GM19455 (cell line): ENCODE measurements around the gene TEX2.
A peak's percentile ranks its signal among the peaks of the same experiment; 100 is the strongest.

ENCODE experiments used
- ATAC-seq: cut with Tn5 transposase; IDR thresholded peaks from one replicate; pipeline ENCODE4 v1.9.1; 2021; ENCODE audit not compliant: unreplicated experiment

TEX2 gene

DNA sequence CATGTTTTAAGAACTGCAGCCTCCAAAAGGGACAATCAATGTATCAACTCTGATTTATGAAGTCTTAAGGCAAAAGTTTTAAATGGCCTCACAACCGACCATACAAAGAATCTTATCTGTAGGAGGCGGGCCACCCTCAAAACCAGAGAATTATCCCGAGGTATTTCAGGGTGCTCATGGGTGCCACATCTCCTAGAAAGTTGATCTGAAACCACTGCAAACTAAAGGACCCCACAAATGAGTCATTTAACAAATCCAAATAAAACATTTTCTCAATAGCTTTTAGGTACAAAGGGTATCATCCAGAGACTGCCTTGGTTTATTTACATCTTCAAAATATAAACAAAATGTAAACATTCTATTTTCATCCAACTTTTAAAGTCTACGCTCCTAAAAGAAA is 139.9 kb downstream of the TEX2 start:
- ATAC-seq: no peak

DNA sequence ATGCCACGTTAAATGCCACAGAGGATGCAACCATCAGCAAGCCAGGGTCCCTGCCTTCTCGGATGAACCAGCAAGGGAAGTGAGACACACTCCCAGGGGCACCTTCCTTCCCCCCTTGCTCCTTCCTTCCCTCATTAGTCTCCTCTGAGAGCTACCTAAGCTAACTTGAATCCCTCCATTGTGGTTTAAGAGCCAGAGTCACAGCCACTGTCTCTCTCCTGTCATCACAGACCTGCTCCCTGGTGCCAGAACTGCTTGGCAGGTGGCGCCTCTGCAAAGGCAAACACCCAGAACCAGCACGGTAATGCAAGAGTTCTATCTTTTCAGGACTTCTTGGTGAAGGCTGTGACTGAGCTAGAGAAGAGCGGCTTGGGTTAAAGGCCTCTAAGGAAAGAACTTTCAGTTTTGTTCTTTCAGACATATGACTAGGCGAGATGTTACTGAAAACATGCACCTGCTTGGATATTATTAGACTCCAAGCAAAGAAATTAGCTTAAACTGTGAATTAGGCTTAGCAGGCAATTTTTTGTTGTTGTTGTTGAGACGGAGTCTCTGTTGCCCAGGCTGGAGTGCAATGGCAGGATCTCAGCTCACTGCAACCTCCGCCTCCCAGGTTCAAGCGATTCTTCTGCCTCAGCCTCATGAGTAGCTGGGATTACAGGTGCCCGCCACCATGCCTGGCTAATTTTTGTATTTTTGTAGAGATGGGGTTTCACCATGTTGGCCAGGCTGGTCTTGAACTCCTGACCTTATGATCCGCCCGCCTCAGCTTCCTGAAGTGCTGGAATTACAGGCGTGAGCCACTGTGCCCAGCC is 141.9 kb downstream of the TEX2 start:
- ATAC-seq: peak; percentile 85

DNA sequence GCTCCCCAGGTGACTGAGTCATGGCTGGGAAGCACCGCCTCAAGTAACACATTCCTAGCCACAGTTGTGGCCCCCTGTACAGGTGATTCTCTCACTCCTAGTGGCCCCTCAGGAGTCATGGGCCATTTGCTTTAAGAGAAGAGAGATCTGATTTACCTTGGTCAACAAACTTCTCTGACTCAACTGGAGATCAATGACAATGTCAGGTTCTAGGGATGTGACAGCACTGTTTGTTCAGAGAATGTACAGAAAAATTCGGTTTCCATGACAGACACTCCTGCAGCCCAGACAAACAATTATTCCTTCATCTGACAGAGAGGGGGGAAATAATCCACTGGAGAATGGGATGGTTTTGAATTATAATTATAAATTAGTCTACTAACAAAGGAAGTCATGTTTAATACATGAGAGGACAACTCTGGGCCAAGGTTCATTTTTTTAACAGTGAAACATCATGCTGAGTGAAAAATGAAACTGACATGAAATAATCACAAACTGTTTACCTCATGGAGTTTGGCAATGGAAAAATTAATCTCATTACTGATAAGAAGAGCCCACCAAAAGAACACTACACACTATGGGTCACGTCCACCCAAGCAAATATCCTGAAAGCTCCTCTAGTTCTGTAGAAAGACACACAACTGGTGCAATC is 142.8 kb downstream of the TEX2 start:
- no peak for ATAC-seq

DNA sequence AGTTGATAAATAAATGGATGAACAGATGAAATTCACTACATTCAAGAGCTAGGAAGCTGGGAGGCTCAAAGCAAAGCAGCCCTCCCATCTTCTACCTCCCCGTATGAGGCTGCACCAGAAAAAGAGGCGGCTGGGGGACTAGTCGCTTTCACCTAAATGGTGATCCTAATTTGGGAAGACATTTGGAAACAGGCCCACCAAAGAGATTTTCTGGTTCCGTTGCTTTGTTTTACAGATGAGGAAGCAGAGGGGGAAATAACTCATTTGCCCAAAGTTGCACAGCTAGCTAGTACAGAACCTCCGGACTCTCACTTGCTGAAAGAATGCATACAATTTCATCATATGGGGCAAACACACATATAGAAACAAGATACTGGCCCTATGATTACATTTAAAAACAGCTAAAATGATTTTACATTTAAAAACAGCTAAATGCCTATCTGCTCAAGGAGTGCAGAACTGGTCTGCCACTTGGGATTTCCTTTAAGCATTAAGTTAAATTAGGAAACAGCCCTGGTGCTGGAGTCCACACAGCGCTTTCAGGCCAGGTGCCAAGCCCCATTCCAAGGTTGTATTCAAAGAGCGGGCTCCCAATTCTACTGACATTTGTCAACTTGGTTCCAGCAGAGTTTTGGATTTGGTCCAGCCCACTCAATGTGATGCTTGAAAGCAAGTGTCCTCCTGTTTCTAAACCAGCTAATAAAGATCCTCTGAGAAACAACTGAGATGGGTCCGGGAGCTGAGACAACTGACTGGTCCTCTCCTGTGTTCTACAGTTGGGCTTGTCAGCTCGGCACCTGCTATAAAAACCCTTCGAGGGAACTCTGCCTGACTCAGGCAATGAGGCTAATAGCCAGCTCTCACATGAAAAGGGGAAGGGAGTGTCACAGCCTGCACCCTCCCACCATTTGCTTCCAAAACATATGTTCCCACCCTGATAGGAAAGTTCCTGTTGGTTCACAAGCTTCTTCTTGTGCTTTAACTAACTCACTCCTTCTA is 144.8 kb downstream of the TEX2 start:
- ATAC-seq: no peak

DNA sequence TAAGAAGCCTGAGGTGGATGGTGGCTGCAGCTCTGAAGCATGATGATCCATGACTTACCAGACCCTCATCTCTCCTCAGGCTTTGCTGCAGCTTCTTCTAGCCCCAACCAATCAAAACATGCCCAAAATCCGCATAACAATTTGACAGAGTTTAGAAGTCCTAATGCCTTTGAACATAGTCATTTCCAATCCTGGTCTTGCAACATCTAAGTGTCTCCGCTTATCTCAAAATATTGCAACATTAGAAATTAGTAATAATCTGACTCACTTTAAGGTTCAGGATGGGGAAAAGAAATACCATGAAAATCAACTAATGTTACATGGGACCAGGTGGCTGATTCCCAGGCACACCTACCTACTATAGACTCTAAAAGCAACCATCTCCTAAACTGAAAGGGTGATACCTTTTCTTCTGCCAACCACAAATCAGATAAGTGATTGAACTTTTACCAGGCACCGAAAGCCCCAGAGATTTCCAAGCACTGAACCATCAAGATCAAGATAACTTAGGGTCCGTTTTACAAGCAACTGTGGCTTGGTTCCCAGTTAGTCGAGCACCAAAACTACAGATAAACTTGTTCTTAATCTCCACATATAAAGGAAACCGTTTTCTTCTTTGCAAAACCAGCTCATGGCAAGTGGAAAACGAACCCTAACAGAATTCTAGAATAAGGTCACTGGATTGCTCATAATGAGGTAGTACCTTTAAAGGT is 147.1 kb downstream of the TEX2 start:
- ATAC-seq: no peak

DNA sequence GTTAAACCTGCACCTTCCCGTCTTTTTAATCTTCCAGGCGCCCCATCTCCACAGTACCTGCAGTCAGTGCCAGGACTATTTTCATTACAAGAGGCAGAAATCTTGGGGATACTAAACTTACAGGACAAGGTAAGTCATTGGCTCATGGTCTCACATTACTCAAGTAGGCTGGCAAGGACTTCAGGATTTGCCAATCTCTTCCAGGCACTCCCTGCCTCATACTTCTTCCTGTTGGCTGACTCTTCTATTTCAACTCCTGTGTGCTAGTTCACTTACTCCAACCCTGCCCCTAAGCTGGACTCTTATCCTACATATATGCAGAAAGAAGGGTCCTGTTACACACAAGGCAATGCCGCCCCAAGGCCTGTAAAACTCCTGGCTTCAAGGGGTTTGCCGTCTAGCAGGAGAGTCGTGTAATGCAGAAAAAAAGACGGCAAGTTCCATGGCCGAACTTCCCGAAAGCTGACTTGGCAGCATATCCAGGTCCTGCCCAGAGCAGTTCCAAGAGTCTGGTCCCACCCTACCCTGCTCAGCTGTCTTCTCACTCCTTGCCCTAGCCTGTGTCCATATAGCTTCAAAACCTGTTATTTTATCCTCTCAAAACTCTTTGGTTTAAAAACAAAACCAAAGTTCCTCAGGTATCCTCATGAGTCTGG is 147.9 kb downstream of the TEX2 start:
- ATAC-seq: no peak

DNA sequence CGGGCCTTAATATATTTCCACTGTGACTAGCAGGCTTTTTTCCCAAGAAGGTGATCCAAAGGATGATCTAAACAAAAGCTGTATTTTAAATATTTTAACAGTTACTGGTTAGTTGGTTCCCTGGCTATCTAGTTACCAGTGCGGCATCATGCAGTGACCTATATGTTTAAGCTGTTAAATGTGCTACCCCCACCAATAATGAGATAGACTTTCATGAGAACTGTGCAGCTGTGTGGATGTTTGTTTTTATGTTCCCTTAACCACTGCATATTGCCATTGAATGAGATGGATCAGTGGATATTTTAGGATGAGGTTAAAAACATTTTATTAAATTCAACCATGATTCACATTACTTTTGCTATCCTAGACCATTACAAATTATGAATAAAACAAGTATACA is 150.1 kb downstream of the TEX2 start:
- no peak for ATAC-seq

DNA sequence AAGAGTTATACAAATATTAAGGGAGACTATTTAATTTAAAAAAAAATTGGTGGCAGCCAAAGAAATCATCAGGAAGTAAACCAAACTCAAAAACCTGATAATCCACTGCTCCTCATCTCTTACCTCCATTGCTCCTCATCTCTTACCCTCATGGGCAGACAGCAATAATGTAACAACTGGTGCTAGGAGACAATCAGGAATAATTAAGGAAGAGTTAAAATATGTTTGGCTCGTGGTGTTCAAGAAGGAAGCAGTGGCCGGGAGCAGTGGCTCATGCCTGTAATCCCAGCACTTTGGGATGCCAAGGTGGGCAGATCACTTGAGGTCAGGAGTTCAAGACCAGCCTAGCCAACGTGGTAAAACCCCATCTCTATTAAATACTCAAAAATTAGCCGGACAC is 151.2 kb downstream of the TEX2 start:
- no peak for ATAC-seq

DNA sequence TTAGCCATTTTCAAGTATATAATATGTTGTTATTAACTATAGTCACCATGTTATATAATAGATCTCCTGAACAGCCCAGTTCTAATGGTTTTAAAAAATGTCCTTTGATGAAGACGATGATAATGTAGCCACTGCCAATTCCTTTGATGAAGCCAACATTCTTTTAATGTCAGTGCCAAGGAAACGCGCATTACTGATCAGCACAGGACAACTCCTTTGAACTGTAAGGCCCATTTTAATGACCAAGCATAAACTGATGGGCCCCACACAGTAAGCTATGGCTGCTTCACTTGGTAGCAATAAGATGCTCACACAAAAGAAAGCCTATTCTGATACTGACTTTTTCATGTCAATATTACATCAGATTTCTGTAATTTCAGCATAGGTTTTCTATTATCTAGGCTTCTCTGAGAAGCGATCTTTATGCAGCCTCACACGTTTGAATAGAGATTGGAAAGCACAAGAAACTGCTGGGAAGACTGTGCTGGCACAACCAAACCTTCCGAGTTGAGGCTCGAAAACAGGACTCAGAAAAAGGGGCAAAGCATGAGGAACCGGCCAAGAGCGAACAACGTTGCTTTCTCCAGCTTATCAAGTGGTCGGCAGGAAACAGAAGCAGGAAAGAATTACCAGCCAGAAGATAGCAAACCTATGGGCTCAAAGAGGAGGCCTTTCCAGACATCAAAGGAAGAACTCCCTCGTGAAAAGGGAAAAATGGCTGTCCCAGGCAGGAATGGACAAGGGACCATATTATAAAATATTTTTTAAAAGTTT is 152.5 kb downstream of the TEX2 start:
- ATAC-seq: no peak

DNA sequence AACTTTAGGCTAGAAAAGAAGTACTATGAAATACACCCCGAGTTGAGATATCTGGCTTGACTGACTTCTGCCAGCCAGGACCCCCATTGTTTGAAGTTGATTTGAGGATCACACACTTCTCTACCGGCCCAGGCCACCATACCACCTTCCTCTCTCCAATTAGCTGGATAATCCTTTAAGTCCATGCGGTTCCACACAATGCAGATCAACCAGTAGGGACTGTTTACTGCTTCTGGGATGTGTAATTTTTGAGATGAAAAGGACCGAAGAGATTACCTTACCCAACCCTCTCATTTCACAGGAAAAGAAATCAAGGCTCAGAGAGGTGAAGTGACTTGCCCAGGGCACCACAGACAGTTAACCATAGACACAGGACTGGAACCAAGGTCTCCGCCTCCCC is 153.7 kb downstream of the TEX2 start:
- ATAC-seq: no peak

DNA sequence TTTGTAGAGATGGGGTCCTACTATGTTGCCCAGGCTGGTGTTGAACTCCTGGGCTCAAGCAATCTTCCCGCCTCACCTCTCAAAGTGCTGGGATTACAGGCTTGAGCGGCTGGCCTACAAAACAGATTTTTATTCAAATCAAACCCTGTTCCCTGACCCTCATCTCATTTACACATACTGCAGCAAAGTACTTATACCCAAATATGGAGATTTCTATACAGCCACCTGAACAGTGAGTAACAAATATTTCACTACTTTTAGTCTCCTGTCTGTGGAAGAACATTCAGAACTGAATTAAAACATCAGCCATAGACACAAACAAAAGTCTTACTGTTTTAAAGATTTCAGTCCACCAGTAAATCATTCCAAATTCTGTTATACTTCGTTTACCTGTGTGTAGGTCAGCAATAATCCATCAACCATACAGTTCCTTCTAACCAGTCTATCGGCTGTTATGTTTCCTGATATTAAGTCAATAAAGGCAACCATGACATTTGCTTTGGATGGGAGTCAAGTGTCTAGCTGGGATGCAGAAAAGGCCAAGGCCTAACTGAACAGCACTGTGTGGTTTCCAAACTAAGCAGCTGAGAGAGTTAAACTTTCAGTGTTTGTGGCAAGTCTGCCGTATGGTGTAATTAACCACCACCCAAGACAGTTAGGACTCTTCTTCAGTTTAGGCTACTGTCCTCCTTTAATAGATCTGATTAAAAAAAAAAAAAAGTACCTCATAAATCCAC is 155.4 kb downstream of the TEX2 start:
- ATAC-seq: no peak

DNA sequence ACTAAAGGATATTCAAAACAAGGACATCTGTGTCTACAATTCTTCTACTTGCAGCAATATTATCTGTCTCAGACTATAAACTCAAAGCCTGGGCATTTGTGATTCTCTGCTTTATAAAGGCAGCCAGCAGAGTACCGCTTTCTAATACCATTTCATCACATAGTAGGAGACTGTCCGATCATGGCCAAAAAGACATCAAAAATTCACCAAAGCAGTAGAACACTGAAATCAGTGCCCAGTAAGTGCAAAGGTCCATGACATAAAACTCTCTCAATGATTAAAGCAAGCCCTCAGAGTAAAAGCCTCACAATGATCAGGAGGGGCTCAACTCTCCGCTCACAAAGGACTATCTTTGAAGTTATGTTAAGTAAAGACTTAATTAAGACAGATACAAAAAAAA is 156.1 kb downstream of the TEX2 start:
- ATAC-seq: no peak

DNA sequence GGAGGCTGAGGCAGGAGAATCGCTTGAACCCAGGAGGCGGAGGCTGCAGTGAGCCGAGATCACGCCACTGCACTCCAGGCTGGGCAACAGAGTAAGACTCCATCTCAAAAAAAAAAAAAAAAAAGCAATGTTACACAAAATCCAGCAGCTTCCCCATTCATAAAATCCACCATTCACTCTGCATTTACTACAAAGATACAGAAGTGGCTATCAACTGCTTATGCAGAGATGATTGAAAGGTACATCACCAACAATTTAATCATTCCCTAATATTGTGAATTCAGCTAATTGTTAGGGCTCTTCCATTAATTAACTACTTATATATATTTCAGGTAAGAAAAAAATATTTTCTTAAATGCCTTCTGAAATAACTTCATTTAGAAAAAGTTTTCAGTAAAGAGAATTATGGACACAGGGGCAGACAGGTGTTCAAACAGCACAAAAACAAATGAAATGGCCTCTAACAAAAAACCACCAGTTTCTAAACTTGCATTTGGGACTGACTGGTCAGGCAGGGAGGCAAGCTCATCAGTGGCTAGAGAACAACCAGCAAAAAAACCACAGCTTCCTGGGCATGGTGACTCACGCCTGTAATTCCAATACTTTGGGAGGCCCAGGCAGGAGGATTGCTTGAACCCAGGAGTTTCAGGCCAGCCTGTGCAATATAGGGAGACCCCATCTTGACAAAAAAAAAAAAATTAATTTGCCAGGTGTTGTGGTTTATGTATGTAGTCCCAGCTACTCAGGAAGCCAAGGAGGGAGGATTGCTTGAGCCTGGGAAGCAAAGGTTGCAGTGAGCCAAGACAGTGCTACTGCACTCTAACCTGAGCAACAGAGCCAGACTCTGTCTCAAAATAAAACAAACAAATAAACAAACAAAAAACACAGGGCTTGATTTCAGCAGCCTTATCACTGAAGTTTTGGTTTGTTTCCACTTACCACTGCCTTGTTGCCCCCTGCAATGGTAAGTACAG is 159.4 kb downstream of the TEX2 start:
- ATAC-seq: no peak

DNA sequence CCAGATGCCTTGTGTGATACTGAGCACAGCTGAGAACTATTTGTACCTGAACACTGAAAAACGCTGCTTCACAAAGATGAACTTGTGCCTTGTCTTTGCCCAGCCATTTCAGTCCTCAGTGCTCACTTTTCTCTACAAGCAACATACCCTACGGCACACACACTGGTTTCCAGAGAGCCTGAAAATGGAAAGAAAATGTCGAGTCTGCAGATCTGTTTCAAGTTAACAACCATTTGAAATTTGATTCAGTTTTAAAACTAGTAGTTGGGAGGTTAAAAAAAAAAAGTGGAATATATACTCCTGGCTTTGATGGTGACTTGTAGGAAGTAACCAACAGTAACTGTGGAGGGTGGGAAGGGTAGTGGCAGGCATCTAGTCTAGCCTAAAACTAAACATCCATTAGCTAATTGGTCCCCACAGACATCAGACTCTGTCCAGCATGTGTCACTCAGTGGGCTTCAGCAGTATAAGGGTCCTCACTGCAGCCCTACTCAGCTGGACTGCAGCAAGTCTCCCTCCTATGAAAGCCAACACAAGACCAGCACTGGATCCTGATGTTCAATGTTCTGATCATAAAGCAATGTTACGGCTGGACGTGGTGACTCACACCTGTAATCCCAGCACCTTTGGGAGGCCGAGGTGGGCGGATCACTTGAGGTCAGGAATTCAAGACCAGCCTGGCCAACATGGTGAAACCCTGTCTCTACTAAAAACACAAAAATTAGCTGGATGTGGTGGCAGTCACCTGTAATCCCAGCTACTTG is 160.3 kb downstream of the TEX2 start:
- no peak for ATAC-seq

DNA sequence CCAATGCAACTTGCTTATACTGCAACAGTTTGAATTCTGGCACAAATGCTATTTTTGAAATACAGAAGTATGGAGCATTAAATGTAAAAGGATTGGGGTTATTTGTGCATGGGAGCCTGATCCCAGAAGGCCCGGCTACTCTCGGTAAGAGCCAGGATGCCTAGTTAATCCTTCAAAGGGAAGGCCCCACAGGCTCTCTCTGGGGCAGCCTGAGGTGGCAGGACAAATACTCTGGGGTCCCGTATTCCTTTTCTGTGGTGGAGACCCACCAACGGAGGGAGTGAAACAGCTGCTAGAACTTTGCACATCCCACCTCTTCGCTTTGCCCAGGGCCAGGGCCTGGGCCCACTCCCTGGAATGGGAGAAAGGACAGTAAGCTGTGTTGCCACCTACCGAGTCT is 163.5 kb downstream of the TEX2 start:
- ATAC-seq: no peak
